ENCODE results near the gene PANK1. TPM values are rescaled to one million over a fixed set of nuclear protein-coding genes. Genes with fewer than 3 reads are reported as not detected.

The PANK1 gene
- total RNA-seq, 1 experiment from 2014 or later: 33.2 TPM

DNA sequence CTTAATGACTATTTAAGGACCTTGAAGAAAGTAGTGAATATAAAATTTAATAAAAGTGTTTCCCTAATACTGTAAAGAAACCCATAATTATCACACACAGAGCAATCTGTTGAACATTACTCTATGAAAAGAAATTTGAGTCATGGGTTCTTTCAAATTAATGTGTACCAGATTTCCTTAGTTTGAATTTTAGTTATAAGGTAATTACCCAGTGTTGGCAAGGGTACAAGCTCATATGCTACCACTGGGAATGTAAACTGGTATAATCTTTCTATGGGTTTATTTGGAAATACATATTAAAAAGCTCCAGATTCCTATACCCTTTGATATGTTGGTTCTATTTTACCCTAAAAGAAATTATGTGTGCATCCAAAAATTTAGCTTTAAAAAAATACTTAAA is 22.9 kb downstream of the PANK1 start:
- Mint-ChIP-seq H3K4me1 (peaks cover 25 to 34% of the 10 kb centered on the region in 2 experiments), H3K36me3 (ENCODE audit: insufficient read depth in 1 of 3, low read depth in 3 of 3) (peaks cover 51 to 57% (median 56%) of the 10 kb centered on the region in 3 experiments), H3K27ac (no peak overlapping the region), H3K9me3 (peaks cover 44 to 46% of the 10 kb centered on the region in 2 experiments), H3K4me3 (no peak overlapping the region), H3K27me3 (ENCODE audit: low read depth) (no peaks in the 10 kb centered on the region; the same call in 1 of the 2 replicates)
- no peak overlapping the region for H3T11ph ChIP-seq (ENCODE audit: low read length)
- H3K79me1 ChIP-seq (ENCODE audit: insufficient read depth, low read depth, low read length, poor library complexity, severe bottlenecking): peaks cover 6% of the 10 kb centered on the region
- no peak overlapping the region for H2BK120ac ChIP-seq (ENCODE audit: low read depth, low read length, poor library complexity, severe bottlenecking)
- H3K9me3 ChIP-seq (ENCODE audit: control insufficient read depth, low read depth, low read length): peaks cover 22% of the 10 kb centered on the region
- H2AFZ ChIP-seq (ENCODE audit: low read length): no peak overlapping the region
- no peaks in the 10 kb centered on the region for H4K20me1 ChIP-seq (ENCODE audit: control insufficient read depth, insufficient read depth, insufficient read length)
- no peak overlapping the region for H4K5ac ChIP-seq (ENCODE audit: insufficient read length, low read depth, low read length)
- no peak overlapping the region for H3K14ac ChIP-seq (ENCODE audit: insufficient read depth, low read length)
- no peak overlapping the region for H3K4me2 ChIP-seq (ENCODE audit: insufficient read depth, insufficient read length, low read length)
- H3K23me2 ChIP-seq (ENCODE audit: insufficient read length, low read depth, low read length, poor library complexity, severe bottlenecking): no peaks in the 10 kb centered on the region
- no peak overlapping the region for H2AK5ac ChIP-seq (ENCODE audit: insufficient read length, low read length)
- H3K23ac ChIP-seq (ENCODE audit: insufficient read length, low read depth, low read length): no peak overlapping the region
- H2BK12ac ChIP-seq (ENCODE audit: insufficient read length, low read depth, low read length): no peak overlapping the region
- H4K8ac ChIP-seq (replicated peaks; ENCODE audit: insufficient read length, low read depth, low read length): no peak overlapping the region
- no peak overlapping the region for H2BK20ac ChIP-seq (ENCODE audit: low read depth, low read length, poor library complexity, severe bottlenecking)
- no peak overlapping the region for H3K9ac ChIP-seq (ENCODE audit: extremely low read depth, insufficient read length, low read length)
- H3K18ac ChIP-seq (ENCODE audit: insufficient read length, low read depth, low read length): no peak overlapping the region
- TF ChIP-seq, protein P1, sequence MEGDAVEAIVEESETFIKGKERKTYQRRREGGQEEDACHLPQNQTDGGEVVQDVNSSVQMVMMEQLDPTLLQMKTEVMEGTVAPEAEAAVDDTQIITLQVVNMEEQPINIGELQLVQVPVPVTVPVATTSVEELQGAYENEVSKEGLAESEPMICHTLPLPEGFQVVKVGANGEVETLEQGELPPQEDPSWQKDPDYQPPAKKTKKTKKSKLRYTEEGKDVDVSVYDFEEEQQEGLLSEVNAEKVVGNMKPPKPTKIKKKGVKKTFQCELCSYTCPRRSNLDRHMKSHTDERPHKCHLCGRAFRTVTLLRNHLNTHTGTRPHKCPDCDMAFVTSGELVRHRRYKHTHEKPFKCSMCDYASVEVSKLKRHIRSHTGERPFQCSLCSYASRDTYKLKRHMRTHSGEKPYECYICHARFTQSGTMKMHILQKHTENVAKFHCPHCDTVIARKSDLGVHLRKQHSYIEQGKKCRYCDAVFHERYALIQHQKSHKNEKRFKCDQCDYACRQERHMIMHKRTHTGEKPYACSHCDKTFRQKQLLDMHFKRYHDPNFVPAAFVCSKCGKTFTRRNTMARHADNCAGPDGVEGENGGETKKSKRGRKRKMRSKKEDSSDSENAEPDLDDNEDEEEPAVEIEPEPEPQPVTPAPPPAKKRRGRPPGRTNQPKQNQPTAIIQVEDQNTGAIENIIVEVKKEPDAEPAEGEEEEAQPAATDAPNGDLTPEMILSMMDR (conservative IDR thresholded peaks at IDR 0.05): no peak
- H3K4me1 ChIP-seq (ENCODE audit: insufficient read depth, low read length): peaks cover 11% of the 10 kb centered on the region; the same call in 1 of the 2 replicates
- no peak overlapping the region for H3K4ac ChIP-seq (ENCODE audit: low read depth, low read length)
- no peak overlapping the region for H3K27ac ChIP-seq (ENCODE audit: insufficient read length, low read depth, low read length)
- H3K27me3 ChIP-seq (ENCODE audit: insufficient read depth, low read length): no peaks in the 10 kb centered on the region
- H3K79me2 ChIP-seq (ENCODE audit: insufficient read depth, low read length): peaks cover 10% of the 10 kb centered on the region; the same call in 1 of the 2 replicates
- H3K56ac ChIP-seq (ENCODE audit: insufficient read length, low read depth, low read length): no peak overlapping the region
- no peak overlapping the region for H4K91ac ChIP-seq (ENCODE audit: insufficient read length, low read depth, low read length)
- H2BK5ac ChIP-seq (ENCODE audit: insufficient read length, low read length): no peak overlapping the region
- no peak for DNase-seq
- H2BK15ac ChIP-seq (ENCODE audit: low read depth, low read length): no peak overlapping the region

Data from H9 (cell line).